Stimulated activated CD8-positive, alpha-beta memory T cell treated with anti-CD3 and anti-CD28 coated beads, Interleukin-7, amount 100 ng/mL, for 24 hours (primary cell): ENCODE results near the gene DNTTIP2.
"Not testable (repeated sequence)": the region's sequence is repeated elsewhere in the genome, so short reads cannot be mapped to it uniquely, and the experiment has no call there.

Experiments used
- DNase-seq: peaks from one replicate; pipeline ENCODE4 v3.0.0-alpha.2; 2020; ENCODE audit warnings: low read depth

DNTTIP2 gene

GRCh38 chr1:93841771-93842170 lies 37.2 kb downstream of the DNTTIP2 start:
- DNase-seq, result no peak

- no peak for DNase-seq
These were observed 38.0 kb downstream of the DNTTIP2 start for GRCh38 chr1:93840956-93841482.

GRCh38 chr1:93839753-93840152 lies 39.3 kb downstream of the DNTTIP2 start:
- DNase-seq, result no peak

GRCh38 chr1:93839307-93839706 lies 39.7 kb downstream of the DNTTIP2 start:
- no peak for DNase-seq

GRCh38 chr1:93837961-93838360 lies 41.0 kb downstream of the DNTTIP2 start:
- no peak for DNase-seq

GRCh38 chr1:93833293-93833692 lies 45.7 kb downstream of the DNTTIP2 start:
- DNase-seq, result not testable (repeated sequence)

- DNase-seq, result no peak
These were observed 49.9 kb downstream of the DNTTIP2 start for GRCh38 chr1:93829061-93829460.

GRCh38 chr1:93828367-93828755 lies 50.6 kb downstream of the DNTTIP2 start:
- no peak for DNase-seq

- DNase-seq, result no peak
These were observed 51.2 kb downstream of the DNTTIP2 start for GRCh38 chr1:93827633-93828366.

GRCh38 chr1:93827128-93827527 lies 51.9 kb downstream of the DNTTIP2 start:
- no peak for DNase-seq

- no peak for DNase-seq
These were observed 54.2 kb downstream of the DNTTIP2 start for GRCh38 chr1:93824834-93825233.

GRCh38 chr1:93822730-93823425 lies 56.1 kb downstream of the DNTTIP2 start:
- DNase-seq, result no peak

- DNase-seq, result no peak
These were observed 57.4 kb downstream of the DNTTIP2 start for GRCh38 chr1:93821423-93822144.

- no peak for DNase-seq
These were observed 58.2 kb downstream of the DNTTIP2 start for GRCh38 chr1:93820554-93821422.

- DNase-seq, result no peak
These were observed 60.4 kb downstream of the DNTTIP2 start for GRCh38 chr1:93818570-93818959.

GRCh38 chr1:93817819-93818569 lies 61.0 kb downstream of the DNTTIP2 start:
- DNase-seq, result no peak

- no peak for DNase-seq
These were observed 61.9 kb downstream of the DNTTIP2 start for GRCh38 chr1:93816970-93817678.
